Loucy (cell line): ENCODE data around the gene SMAD7.

Experiments used
- H2AFZ ChIP-seq: fragments of 200-600 bp; sonication (generic); 2 replicates; pipeline ENCODE4 v1.6.0; 2016; ENCODE audit warnings: antibody characterized with exemption, mild to moderate bottlenecking, low read length, moderate library complexity
- H3F3A ChIP-seq: fragments of 200-600 bp; 2 replicates; pipeline ENCODE4 v1.6.0; 2016; ENCODE audit warnings: antibody characterized with exemption, low read depth, mild to moderate bottlenecking
- H3K27me3 ChIP-seq: fragments of 200-600 bp; sonication (generic); 2 replicates; pipeline ENCODE4 v1.6.1; 2014; ENCODE audit warnings: low read length, mild to moderate bottlenecking; ENCODE audit not compliant: insufficient read depth, poor library complexity, severe bottlenecking
- H3K36me3 ChIP-seq: fragments of 200-600 bp; sonication (generic); 2 replicates; pipeline ENCODE4 v1.6.1; 2016; ENCODE audit warnings: low read length; ENCODE audit not compliant: insufficient read depth
- H3K4me1 ChIP-seq: fragments of 200-600 bp; sonication (generic); 2 replicates; pipeline ENCODE4 v1.5.1; 2014; ENCODE audit warnings: low read length, mild to moderate bottlenecking; ENCODE audit not compliant: insufficient read depth, poor library complexity, severe bottlenecking
- H3K4me2 ChIP-seq: fragments of 200-600 bp; sonication (generic); 2 replicates; pipeline ENCODE4 v1.6.0; 2014; ENCODE audit warnings: antibody characterized with exemption, low read length, low read depth, mild to moderate bottlenecking; ENCODE audit not compliant: poor library complexity, severe bottlenecking
- H3K4me3 ChIP-seq: fragments of 200-600 bp; sonication (generic); 2 replicates; pipeline ENCODE4 v1.5.1; 2014; ENCODE audit warnings: low read length, mild to moderate bottlenecking, mixed read lengths; ENCODE audit not compliant: poor library complexity, severe bottlenecking
- H3K79me2 ChIP-seq: fragments of 200-600 bp; sonication (generic); 2 replicates; pipeline ENCODE4 v1.6.1; 2014; ENCODE audit warnings: low read length; ENCODE audit not compliant: insufficient read depth
- H3K9ac ChIP-seq: fragments of 200-600 bp; sonication (generic); 2 replicates; pipeline ENCODE4 v1.6.0; 2014; ENCODE audit warnings: mild to moderate bottlenecking, low read depth, low read length, moderate library complexity; ENCODE audit not compliant: poor library complexity, severe bottlenecking
- H3K9me2 ChIP-seq: fragments of 200-600 bp; sonication (generic); replicated peaks from 2 replicates; pipeline ENCODE4 v1.6.1; 2016; ENCODE audit warnings: low read depth, low read length, mixed read lengths
- H3K9me3 ChIP-seq: fragments of 200-600 bp; sonication (generic); 2 replicates; pipeline ENCODE4 v1.6.1; 2014; ENCODE audit warnings: mild to moderate bottlenecking, antibody characterized with exemption, low read length, low read depth; ENCODE audit not compliant: insufficient read depth
- H4K20me1 ChIP-seq: fragments of 200-600 bp; sonication (generic); 2 replicates; pipeline ENCODE4 v1.6.0; 2014; ENCODE audit warnings: antibody characterized with exemption, low read length, mild to moderate bottlenecking; ENCODE audit not compliant: insufficient read depth, poor library complexity, severe bottlenecking
- CTCF ChIP-seq: fragments of 200-600 bp; sonication (generic); conservative IDR thresholded peaks from 2 replicates; pipeline ENCODE4 v1.5.1; 2014; ENCODE audit warnings: mild to moderate bottlenecking, antibody characterized with exemption, low read length
- EZH2phosphoT487 ChIP-seq: fragments of 200-600 bp; IDR thresholded peaks from 2 replicates; pipeline ENCODE4 v1.6.1; 2018; ENCODE audit warnings: antibody characterized with exemption, mild to moderate bottlenecking, moderate library complexity, borderline replicate concordance

SMAD7 gene

DNA sequence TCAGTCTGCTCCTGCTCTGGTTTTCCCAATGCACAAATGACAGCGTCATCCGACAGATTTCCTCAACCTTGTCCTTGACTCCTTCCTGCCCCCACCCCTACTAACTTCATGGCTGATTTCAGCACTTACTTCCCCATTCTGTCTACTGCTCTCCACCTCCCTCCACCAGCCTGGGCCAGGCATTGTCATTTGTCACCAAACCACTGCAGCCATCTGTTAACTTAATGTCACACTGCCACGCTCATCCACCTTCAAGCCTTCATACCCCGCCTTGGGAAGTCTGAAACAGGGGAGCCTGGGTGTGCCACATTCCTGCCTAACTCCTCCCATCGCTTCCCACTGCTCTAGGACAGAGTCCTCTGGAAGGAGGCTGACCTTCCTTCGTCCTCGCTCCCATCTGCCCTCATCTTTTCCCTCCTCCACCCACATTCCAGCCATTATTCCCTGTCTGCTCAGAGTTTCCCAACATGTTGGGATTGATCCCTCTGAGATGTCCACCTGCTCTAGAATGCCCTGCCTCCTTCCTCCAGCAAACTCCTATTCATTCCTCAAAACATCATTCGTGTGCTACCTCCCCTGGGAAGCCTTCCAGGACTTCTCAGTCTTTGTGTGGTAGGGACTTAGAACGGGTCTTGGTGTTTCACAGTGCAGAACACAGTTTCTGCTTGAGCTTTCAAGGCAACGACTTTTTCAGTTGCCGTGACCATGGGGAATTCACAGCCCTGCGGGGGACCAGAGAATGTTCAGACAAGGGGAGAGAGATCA lies 42.2 kb upstream of the SMAD7 start:
- no peaks in the 10 kb centered on the region for H3K79me2 ChIP-seq

DNA sequence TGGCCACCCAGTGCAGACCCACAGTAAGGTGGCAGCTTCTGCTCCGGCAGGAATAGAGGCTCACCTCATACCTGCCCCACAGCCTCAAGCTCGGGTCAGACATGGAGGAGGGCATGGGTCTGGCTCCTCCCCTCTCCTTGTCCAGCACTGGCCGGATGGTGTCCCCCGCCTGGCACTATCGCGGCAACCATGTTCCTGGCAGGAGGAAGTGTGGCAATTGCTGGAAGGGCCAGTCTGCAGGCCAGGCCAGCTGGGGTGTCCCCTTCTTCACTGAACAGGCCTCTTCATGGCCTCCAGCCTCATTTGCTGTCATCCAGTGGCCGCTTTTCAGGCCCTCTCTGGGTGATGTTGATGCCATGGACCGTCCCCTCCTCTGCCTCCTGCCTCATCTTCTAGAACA lies 41.4 kb upstream of the SMAD7 start:
- Histone ChIP-seq H3K9me2 (no peaks in the 10 kb centered on the region), H3K9me3 (no peaks in the 10 kb centered on the region), H3K79me2 (no peaks in the 10 kb centered on the region), H3K4me2 (no peak overlapping the region), H3K36me3 (no peaks in the 10 kb centered on the region), H2AFZ (no peak overlapping the region), H3K4me3 (no peak overlapping the region), H4K20me1 (no peaks in the 10 kb centered on the region), H3K27me3 (no peaks in the 10 kb centered on the region), H3K4me1 (peaks cover 14% of the 10 kb centered on the region), H3F3A (no peaks in the 10 kb centered on the region), H3K9ac (no peak overlapping the region)
- TF ChIP-seq CTCF: no peak
- no peak for TF ChIP-seq EZH2phosphoT487

More for the DNA sequence above, 42.2 kb upstream of the SMAD7 start:
- no peaks in the 10 kb centered on the region for H3K27me3 ChIP-seq
- H3K9me2 ChIP-seq: no peaks in the 10 kb centered on the region
- H3K4me2 ChIP-seq: no peak overlapping the region
- peaks cover 14% of the 10 kb centered on the region for H3K4me1 ChIP-seq
- H4K20me1 ChIP-seq: no peaks in the 10 kb centered on the region
- no peak overlapping the region for H3K4me3 ChIP-seq
- no peaks in the 10 kb centered on the region for H3K9me3 ChIP-seq
- H3F3A ChIP-seq: no peaks in the 10 kb centered on the region
- TF ChIP-seq CTCF (no peak), EZH2phosphoT487 (no peak)
- H3K9ac ChIP-seq: no peak overlapping the region
- no peak overlapping the region for H2AFZ ChIP-seq
- no peaks in the 10 kb centered on the region for H3K36me3 ChIP-seq

GRCh38 chr18:48991676-48992075 lies 40.9 kb upstream of the SMAD7 start:
- H3F3A ChIP-seq: no peaks in the 10 kb centered on the region
- H3K9me3 ChIP-seq: no peaks in the 10 kb centered on the region
- H3K4me1 ChIP-seq: peaks cover 13% of the 10 kb centered on the region
- no peaks in the 10 kb centered on the region for H3K36me3 ChIP-seq
- H3K27me3 ChIP-seq: no peaks in the 10 kb centered on the region
- H3K9ac ChIP-seq: no peak overlapping the region
- H3K9me2 ChIP-seq: no peaks in the 10 kb centered on the region
- no peak overlapping the region for H2AFZ ChIP-seq
- H4K20me1 ChIP-seq: no peaks in the 10 kb centered on the region
- H3K79me2 ChIP-seq: no peaks in the 10 kb centered on the region
- no peak overlapping the region for H3K4me3 ChIP-seq
- TF ChIP-seq CTCF (no peak), EZH2phosphoT487 (no peak)
- H3K4me2 ChIP-seq: no peak overlapping the region
